Transverse colon (tissue), 4 donors: ENCODE measurements around the gene ARPC1A. TPM values are rescaled to one million over a fixed set of nuclear protein-coding genes. Genes with fewer than 3 reads are reported as not detected.

Source experiments
- DNase-seq: peaks from one replicate; pipeline ENCODE4 v3.0.0-alpha.2; 2019
- H3K27ac ChIP-seq, 4 donors: fragments of 200-600 bp; sonication (generic); 2 replicates each; pipeline ENCODE4 v1.5.1; 2016 to 2018; ENCODE audit warnings: inconsistent platforms in 4 of 4
- H3K27me3 ChIP-seq: fragments of 200-600 bp; sonication (generic); 2 replicates; pipeline ENCODE4 v1.5.1; 2017; ENCODE audit warnings: inconsistent platforms
- H3K36me3 ChIP-seq, 4 donors: fragments of 200-600 bp; sonication (generic); 2 replicates each; pipeline ENCODE4 v1.5.1; 2017 to 2019; ENCODE audit warnings: inconsistent platforms in 4 of 4
- H3K4me1 ChIP-seq, 4 donors: fragments of 200-600 bp; sonication (generic); 2 replicates each; pipeline ENCODE4 v1.5.1; 2017 to 2020; ENCODE audit warnings: inconsistent platforms in 4 of 4
- H3K4me3 ChIP-seq, 4 donors: fragments of 200-600 bp; sonication (generic); 1 replicate in 1 of 4; 2 replicates in 3 of 4; pipeline versions ENCODE4 v1.5.1 to v1.6.1; 2017 to 2019; ENCODE audit warnings: inconsistent platforms in 4 of 4
- H3K9me3 ChIP-seq, 2 donors: fragments of 200-600 bp; sonication (generic); 2 replicates each; pipeline ENCODE4 v1.5.1; 2017 to 2019; ENCODE audit warnings: inconsistent platforms in 2 of 2
- EP300 ChIP-seq: sonication (generic); formaldehyde crosslinking; IDR thresholded peaks from one replicate; pipeline ENCODE4 v1.6.1; 2017; ENCODE audit warnings: antibody characterized with exemption, low read depth
- POLR2A ChIP-seq: fragments of 450-650 bp; IDR thresholded peaks from one replicate; pipeline ENCODE4 v1.6.1; 2016; ENCODE audit warnings: antibody characterized with exemption, mild to moderate bottlenecking, moderate library complexity
- POLR2AphosphoS5 ChIP-seq, 3 donors: sonication (generic); formaldehyde crosslinking; IDR thresholded peaks; one replicate each; pipeline ENCODE4 v1.6.1; 2016; ENCODE audit warnings: antibody characterized with exemption in 3 of 3
- WGBS, 2 donors: methylation state at CpG; one replicate each; pipeline ENCODE4 v1.1.5; 2018; ENCODE audit warnings: low coverage in 1 of 2; 5-methylcytosine and 5-hydroxymethylcytosine counted together
- in situ Hi-C, 4 donors: fragments of 200-750 bp; cut with MboI; loops; one replicate each; pipeline versions ENCODE4 v1.15.0 to v1.15.1; 2017; ENCODE audit warnings: low sequenced_read_pairs in 3 of 4, low pct_ligation_motif_present in 1 of 4, low pct_unique_long_range_greater_than_20kb in 1 of 4
- intact Hi-C: fragments of 100-400 bp; cut with DNase I; formaldehyde crosslinking; loops from one replicate; pipeline ENCODE4 v1.15.1; 2023; ENCODE audit warnings: low total_unique reads
- total RNA-seq, 4 donors: library from RNA; depleted of rRNA; stranded (reverse); fragments of >200 nt; gene quantifications; one replicate each; pipeline ENCODE4 v1.1.0, GENCODE V29; 2016
- TF ChIP-seq, protein P1 (sequence below), 5 experiments: fragments of 200-600 bp in 3 of 5; fragments of 450-650 bp in 2 of 5; sonication (generic) in 3 of 5; IDR thresholded peaks; 1 replicate in 2 of 5; 2 replicates in 3 of 5; pipeline ENCODE4 v1.5.1; 2016 to 2017; ENCODE audit warnings: antibody characterized with exemption in 5 of 5, inconsistent platforms in 3 of 5, mild to moderate bottlenecking in 2 of 5, moderate library complexity in 1 of 5

The ARPC1A gene
- total RNA-seq, 4 donors from 2014 or later, result 104 to 186 (median 147) TPM

DNA sequence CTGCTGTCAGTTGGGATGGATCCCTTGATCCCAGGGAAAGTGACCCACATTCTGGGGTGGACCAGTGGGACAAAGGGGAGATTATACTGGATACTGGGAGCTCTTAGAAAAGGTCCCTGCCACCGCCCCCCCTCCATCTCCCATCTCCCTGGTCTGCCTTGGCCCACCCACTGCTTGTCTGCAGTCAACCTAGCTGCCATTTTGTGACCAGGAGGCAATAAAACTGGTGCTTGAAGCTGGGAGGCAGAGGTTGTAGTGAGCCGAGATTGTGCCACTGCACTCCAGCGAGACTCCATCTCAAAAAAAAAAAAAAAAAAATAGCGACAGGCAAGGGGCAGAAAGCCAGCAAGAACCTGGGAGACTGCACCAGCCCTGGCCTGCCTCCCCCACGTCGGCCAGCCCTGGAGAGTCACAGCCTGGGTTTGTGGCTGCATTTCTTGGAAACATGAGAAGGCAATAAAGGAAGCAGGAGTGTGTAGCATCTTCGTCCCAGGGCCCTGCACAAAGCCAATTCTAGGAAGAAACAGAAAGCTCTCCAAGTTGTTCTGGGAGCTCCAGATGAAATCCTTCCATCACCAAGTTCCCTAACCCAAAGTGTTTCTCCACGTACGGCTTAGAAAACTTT, 44.2 kb downstream of the ARPC1A start:
- Histone ChIP-seq H3K4me1 (peaks cover 0 to 20% (median 16%) of the 10 kb centered on the region in 4 donors), H3K27ac (no peak overlapping the region), H3K36me3 (peaks cover 0 to 6% (median 2%) of the 10 kb centered on the region in 4 donors), H3K4me3 (no peak overlapping the region), H3K27me3 (no peaks in the 10 kb centered on the region), H3K9me3 (no peaks in the 10 kb centered on the region)
- intact Hi-C loops (no loop called here), in situ Hi-C loops (loop anchor here in 1 of 4 donors (10.0 kb wide), 1 partner anchor 45 kb away; no protein-coding TSS in a partner anchor)
- TF ChIP-seq EP300, result no peak
- TF ChIP-seq POLR2A, result no peak
- TF ChIP-seq, protein P1, sequence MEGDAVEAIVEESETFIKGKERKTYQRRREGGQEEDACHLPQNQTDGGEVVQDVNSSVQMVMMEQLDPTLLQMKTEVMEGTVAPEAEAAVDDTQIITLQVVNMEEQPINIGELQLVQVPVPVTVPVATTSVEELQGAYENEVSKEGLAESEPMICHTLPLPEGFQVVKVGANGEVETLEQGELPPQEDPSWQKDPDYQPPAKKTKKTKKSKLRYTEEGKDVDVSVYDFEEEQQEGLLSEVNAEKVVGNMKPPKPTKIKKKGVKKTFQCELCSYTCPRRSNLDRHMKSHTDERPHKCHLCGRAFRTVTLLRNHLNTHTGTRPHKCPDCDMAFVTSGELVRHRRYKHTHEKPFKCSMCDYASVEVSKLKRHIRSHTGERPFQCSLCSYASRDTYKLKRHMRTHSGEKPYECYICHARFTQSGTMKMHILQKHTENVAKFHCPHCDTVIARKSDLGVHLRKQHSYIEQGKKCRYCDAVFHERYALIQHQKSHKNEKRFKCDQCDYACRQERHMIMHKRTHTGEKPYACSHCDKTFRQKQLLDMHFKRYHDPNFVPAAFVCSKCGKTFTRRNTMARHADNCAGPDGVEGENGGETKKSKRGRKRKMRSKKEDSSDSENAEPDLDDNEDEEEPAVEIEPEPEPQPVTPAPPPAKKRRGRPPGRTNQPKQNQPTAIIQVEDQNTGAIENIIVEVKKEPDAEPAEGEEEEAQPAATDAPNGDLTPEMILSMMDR (IDR thresholded peaks at IDR 0.05), result no peak
- no peak for TF ChIP-seq POLR2AphosphoS5 (IDR thresholded peaks at IDR 0.05)
- 60% methylated on average over 9 of the region's 9 CpGs; no CpG with 5 or more reads in 1 of the 2 donors for WGBS, 2 donors
- no peak for DNase-seq

DNA sequence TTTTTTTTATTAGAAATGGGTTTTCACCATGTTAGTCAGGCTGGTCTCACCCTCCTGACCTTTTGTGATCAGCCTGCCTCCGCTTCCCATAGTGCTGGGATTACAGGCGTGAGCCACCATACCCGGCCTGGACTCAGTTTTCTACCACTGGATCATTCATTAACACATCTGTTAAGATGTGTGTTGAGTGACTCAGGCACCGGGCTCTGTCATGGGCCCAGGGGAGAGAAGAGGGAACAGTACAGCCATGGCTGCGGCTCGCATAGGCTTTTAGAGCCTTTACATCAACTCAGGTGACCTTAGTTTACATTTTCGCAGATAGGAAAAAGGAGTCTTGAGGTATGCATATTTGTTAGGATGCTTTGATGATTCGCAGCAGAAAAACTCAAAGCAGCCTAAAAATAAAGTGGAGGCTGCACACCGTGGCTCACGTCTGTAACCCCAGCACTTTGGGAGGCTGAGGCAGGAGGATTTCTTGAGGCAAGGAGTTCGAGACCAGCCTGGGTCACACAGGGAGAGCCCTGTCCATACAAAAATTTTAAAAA, 45.8 kb downstream of the ARPC1A start:
- in situ Hi-C loops (no loop called here), intact Hi-C loops (no loop called here)
- no peak for TF ChIP-seq EP300
- TF ChIP-seq POLR2A, result no peak
- no peak for TF ChIP-seq POLR2AphosphoS5 (IDR thresholded peaks at IDR 0.05)
- TF ChIP-seq, protein P1 (IDR thresholded peaks at IDR 0.05), result no peak
- no peaks in the 10 kb centered on the region for H3K27me3 ChIP-seq
- peaks cover 0 to 27% (median 26%) of the 10 kb centered on the region in 4 donors for H3K4me1 ChIP-seq
- no peak for DNase-seq
- H3K9me3 ChIP-seq, result no peaks in the 10 kb centered on the region
- no peaks in the 10 kb centered on the region for H3K36me3 ChIP-seq
- no peak overlapping the region for H3K27ac ChIP-seq
- H3K4me3 ChIP-seq, result no peak overlapping the region
- 93 to 95% methylated on average over 4 to 11 of the region's 11 CpGs for WGBS, 2 donors

DNA sequence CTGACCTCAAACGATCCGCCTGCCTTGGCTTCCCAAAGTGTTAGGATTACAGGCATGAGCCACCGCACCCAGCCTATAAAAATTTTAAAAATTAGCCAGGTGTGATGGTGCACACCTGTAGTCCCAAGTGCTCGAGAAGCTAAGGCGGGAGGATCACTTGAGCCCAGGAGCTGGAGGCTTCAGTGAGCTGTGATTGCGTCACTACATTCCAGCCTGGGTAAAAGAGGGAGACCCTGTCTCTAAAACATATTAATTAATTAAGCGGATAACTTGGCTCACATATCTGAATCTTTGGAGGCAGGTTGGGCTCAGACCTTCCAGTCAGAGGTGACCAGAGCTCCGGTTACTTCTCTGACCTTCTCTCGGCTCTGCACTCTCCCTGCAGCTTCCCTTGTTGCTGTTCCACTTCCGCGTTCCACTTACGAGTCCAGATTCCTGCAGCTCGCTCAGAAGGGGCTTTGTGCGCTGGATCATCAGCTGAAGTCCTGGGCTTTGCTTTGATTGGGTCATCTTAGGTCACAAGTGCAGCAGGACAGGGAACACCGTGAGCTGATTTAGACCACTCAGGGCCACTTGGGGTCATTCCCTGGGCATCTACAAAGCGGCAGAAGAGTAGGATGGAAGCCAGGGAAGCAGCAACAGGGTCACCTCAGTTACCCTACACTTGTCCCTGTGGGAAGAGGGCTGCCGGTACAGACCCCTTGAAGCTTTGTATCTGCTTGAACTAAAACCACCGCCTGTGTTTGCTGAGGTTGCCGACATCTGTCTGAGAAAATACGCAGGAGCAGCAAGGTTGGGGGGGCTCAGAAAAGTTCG, 46.8 kb downstream of the ARPC1A start:
- Histone ChIP-seq H3K27me3 (no peaks in the 10 kb centered on the region), H3K4me3 (peak overlapping the region in 2 of 4 donors; percentile 6 to 17), H3K36me3 (no peaks in the 10 kb centered on the region), H3K4me1 (peaks cover 0 to 33% (median 26%) of the 10 kb centered on the region in 4 donors), H3K9me3 (no peaks in the 10 kb centered on the region), H3K27ac (peak overlapping the region; percentile 49 to 96 (median 74))
- 40% methylated on average over 21 of the region's 21 CpGs; no CpG with 5 or more reads in 1 of the 2 donors for WGBS, 2 donors
- in situ Hi-C loops (no loop called here), intact Hi-C loops (no loop called here)
- peak; percentile 57 for DNase-seq
- peak in 1 of 3 donors; percentile 13 for TF ChIP-seq POLR2AphosphoS5 (IDR thresholded peaks at IDR 0.05)
- no peak for TF ChIP-seq EP300
- no peak for TF ChIP-seq POLR2A
- TF ChIP-seq, protein P1 (IDR thresholded peaks at IDR 0.05), result no peak
